IPS-NIHi7 (cell line): ENCODE data around the gene KCNAB2.
A peak's percentile ranks its signal among the peaks of the same experiment; 100 is the strongest.

Experiments
- DNase-seq: peaks from one replicate; pipeline ENCODE4 v3.0.0; 2012; ENCODE audit warnings: mixed read lengths; ENCODE audit errors: extremely low spot score

Gene KCNAB2

GRCh38 chr1:6097117-6097595 is 51.5 kb downstream of the KCNAB2 start:
- DNase-seq: no peak

- no peak for DNase-seq
Measured at GRCh38 chr1:6097824-6098223, 52.1 kb downstream of the KCNAB2 start.

- DNase-seq: no peak
Measured at GRCh38 chr1:6098303-6099215, 52.9 kb downstream of the KCNAB2 start.

- no peak for DNase-seq
Measured at GRCh38 chr1:6099297-6099696, 53.6 kb downstream of the KCNAB2 start.

GRCh38 chr1:6099787-6100765 is 54.4 kb downstream of the KCNAB2 start:
- DNase-seq: no peak

- DNase-seq: no peak
Measured at GRCh38 chr1:6100861-6101783, 55.4 kb downstream of the KCNAB2 start.

GRCh38 chr1:6101826-6102531 is 56.3 kb downstream of the KCNAB2 start:
- DNase-seq: no peak

GRCh38 chr1:6102532-6102845 is 56.8 kb downstream of the KCNAB2 start:
- DNase-seq: no peak

GRCh38 chr1:6103111-6103853 is 57.6 kb downstream of the KCNAB2 start:
- DNase-seq: no peak

GRCh38 chr1:6103854-6104530 is 58.3 kb downstream of the KCNAB2 start:
- DNase-seq: no peak

- DNase-seq: no peak
Measured at GRCh38 chr1:6104631-6105030, 58.9 kb downstream of the KCNAB2 start.

GRCh38 chr1:6105218-6105679 is 59.6 kb downstream of the KCNAB2 start:
- no peak for DNase-seq

- DNase-seq: no peak
Measured at GRCh38 chr1:6105763-6106162, 60.1 kb downstream of the KCNAB2 start.

GRCh38 chr1:6106321-6106731 is 60.6 kb downstream of the KCNAB2 start:
- DNase-seq: no peak

GRCh38 chr1:6106977-6107376 is 61.3 kb downstream of the KCNAB2 start:
- no peak for DNase-seq

- DNase-seq: no peak
Measured at GRCh38 chr1:6107409-6108356, 62.0 kb downstream of the KCNAB2 start.

GRCh38 chr1:6108476-6108875 is 62.8 kb downstream of the KCNAB2 start:
- DNase-seq: no peak

GRCh38 chr1:6108937-6109614 is 63.4 kb downstream of the KCNAB2 start:
- DNase-seq: peak; percentile 80
